Stimulated activated CD4-positive, alpha-beta T cell treated with anti-CD3 and anti-CD28 coated beads, Interleukin-4, amount 100 ng/mL, for 24 hours (primary cell): ENCODE results near the gene NAMPT.
A peak's percentile ranks its signal among the peaks of the same experiment; 100 is the strongest.
"Not testable (repeated sequence)": the region's sequence is repeated elsewhere in the genome, so short reads cannot be mapped to it uniquely, and the experiment has no call there.

Experiments
- DNase-seq: peaks from one replicate; pipeline ENCODE4 v3.0.0-alpha.2; 2020

Gene NAMPT

DNA sequence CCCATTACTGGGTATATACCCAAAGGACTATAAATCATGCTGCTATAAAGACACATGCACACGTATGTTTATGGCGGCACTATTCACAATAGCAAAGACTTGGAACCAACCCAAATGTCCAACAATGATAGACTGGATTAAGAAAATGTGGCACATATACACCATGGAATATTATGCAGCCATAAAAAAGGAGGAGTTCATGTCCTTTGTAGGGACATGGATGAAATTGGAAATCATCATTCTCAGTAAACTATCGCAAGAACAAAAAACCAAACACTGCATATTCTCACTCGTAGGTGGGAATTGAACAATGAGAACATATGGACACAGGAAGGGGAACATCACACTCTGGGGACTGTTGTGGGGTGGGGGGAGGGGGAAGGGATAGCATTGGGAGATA is 13.8 kb upstream of the NAMPT start:
- DNase-seq, result not testable (repeated sequence)

DNA sequence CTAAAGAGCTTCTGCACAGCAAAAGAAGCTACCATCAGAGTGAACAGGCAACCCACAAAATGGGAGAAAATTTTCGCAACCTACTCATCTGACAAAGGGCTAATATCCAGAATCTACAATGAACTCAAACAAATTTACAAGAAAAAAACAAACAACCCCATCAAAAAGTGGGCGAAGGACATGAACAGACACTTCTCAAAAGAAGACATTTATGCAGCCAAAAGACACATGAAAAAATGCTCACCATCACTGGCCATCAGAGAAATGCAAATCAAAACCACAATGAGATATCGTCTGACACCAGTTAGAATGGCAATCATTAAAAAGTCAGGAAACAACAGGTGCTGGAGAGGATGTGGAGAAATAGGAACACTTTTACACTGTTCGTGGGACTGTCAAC is 13.4 kb upstream of the NAMPT start:
- DNase-seq, result not testable (repeated sequence)

DNA sequence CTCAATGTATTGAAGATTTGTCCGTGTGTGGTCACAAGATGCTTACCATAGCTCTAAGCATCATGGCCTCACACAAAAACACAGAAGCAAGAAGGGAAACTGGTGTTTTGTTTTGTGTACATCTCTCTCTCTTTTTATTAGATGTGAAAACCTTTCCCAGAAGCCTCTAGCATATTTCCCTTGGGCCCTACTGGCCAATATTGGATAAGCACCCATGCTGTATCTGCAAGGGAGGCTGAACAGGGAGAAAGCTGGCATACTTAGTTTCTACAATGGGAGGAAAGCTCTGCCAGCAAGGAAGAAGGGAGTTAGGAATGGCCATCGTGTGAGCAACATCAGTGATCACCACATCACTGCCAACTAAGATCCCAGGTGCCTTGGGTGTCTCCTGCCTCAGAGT is 9.6 kb upstream of the NAMPT start:
- no peak for DNase-seq

DNA sequence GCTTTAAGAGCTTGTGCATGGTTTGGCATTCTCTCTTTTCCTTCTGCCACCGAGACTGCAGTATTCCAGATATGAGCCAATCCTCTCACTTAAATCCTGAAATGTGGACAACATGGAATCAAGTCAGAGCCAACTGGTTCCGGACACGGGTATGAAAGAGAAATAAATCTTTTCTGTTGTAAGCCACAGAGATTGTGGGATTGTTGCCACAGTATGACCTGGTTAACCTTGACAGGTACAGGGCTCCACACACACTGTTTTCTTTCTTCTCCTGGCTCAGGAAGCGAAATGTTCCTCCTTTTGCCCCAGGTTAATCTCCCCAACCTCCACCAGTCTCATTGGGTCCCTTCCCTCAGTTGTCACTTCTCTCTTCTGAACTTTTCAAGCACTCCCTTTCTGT is 6.5 kb upstream of the NAMPT start:
- no peak for DNase-seq

DNA sequence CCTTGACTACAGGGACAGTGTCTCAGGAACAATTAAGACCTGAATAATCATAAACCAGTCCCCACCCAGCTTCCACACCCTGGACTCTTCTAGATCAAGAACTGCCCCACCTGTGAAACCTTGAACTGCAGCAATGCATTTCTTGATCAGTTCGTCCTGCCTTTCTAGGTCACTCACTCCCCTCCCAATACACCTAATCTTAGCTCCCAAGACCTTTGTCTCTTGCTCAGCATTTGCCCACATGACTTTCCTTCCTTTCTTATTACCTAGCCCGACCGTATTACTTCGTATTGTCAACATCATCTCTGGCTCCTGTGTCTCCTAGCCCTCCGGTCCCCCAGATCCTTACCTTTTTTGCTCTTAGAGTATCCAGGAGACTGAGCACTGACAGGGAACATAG is 5.5 kb upstream of the NAMPT start:
- DNase-seq, result no peak

DNA sequence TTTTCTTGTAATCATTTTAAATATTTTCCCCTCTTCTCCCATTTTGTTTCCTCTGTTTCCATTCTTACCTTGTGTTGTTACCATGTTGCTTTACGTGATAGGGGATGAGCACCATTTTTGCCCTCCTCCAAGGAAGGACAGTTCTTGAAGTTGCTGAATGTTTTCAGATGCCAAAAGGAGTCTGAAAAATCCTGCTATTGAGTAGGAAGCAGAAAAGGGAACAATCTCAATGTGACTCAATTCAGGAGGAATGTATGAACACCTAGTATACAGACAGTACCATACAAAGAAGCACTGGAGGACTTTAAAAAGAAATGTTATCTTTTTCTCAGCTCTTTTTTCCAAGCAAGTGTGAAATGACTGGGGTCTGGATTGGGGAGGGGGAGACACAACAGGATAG is 5.1 kb upstream of the NAMPT start:
- DNase-seq, result no peak

DNA sequence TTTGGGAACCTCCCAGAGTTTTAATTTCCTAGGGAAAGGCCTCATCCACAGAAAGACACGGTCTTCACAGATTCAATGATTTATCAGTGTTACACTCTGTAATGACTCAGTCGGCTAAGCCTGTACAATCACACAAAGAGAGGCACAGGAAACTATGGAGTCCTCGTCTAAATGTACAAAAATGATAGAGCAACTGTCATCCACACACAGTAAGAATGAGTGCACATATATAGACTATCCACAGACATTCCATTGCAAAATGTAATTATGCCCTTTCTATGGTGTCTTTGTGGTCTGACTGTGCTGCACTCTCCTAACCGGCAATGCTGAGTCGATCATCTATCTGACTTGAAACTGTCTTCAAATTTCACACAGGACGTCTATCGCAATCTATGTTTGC is 3.5 kb upstream of the NAMPT start:
- DNase-seq, result no peak

DNA sequence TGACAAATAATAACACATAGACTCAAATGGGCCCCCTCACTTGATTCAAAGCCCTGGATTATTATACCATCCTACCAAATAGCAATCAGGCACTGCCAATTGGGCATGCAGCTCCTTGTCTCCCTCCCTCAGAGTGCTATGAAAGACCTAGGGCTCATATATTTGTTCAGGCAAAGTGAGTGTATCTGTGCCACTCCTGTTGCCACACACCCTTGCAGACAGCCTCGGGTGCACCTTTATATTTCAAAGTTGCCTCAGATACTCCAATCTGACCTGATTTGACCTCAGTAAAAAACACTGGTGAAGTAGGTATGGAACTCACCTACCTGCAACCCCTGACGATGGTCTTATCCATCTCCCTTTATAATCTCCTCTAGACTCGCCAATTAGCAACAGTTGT is 3.0 kb upstream of the NAMPT start:
- DNase-seq, result no peak

DNA sequence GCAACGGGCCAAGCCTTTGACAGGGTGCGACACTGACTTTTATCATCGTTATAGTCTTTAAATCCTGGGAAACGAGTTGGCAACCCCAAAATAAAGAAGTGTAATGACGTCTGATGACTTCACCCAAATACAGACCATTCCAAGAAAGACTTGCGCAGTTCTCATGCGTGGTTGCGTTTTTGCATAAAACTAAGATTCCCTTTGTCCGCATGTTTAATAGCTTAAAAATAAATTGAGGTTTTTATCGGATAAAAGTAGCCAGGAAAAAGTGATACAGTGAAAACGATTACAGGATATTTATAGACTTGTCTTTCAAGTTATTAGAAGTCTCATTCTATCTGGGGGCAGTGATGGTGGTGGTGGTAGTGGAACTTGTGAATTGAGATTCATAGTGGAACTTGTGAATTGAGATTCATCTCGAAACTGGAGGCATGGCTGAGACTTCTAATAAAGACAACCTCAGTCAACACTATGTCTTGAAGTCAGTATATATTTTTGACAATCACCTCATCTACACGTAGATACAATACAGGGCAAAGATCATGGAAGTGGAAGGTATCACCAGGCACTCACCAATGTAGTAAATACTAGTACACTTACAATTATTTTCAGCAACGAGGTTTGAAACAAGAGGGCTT is 1.2 kb upstream of the NAMPT start:
- DNase-seq, result peak; percentile 70

DNA sequence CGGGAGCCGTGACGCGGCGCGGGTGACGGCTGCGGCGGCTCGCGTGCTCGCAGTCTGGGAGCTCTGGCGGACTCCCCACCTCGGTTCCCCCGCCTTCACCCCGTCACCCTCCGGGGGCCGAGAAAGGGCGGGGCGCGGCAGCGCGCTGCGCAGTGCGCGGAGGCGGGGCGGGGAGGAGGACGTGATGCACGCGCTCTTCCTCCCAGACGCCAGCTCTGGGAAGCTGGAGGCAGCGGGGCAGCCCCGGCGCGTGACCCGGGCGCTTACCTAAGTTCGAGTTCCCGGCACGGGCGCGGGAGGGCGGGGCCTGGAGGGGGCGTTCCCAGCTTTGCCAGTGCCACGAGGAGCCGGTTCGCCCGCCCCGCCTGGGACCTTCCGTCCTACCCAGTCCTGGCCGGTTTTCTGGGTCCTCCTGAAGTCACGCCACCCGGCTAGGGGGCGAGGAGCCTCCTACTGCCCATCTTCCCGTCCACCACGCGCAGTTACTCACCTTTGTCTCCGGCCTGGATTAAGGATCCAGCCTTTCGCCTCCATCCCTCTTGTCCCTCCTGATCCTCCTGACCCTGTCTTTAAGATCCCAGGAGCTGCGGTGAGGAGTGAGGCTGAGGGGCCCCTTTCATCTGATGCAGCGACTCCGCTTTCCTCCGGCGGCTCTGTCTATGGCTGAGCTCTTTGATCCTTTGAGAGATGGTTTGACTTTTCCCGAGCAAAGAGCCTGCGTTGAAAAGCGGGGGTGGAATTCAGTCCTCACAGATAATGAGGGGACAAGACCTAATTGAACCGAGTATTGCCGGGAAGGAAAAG is 470 bp upstream of the NAMPT start:
- DNase-seq, result peak; percentile 100

DNA sequence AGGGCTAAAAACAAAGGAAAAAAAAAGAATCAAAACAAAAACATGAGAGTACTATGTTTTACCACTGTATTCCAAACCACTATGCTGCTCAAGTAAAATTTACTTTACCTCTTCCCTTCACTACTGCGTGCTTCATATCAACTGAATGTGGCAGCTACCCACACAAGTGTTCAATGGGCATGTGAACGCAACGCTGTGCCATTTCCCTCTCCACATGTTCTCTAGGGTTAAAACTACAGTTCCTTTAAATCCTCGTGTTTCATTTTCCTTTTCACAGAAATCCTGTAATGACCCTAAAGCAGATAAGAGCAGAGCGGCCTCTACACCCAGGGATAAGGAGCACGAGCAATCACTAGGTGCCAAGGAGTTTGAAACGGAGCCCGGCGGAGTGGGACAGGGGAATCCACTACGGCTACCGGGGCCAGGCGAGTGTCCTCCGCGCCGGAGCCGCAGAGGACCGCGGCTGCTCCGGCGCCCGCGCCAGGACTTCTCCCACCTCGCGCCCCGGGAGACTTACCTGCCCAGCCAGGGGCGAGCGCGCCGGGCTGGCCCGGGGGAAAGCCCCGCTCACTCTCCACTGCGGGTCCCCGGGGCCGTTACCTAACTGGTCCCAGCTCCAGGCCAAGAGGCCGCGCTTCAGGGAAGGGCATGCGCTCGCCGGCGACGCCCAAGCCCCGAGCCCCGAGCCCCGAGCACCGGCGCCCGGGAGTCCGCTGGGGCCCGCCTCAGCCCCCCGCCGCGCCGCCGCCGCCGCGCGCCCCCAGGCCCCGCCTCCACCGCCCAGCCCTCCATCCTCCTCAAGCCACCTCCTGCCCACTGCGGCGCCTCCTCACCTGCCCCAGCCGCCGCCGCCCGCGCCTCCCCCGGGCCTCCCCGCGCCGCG is 711 bp downstream of the NAMPT start:
- DNase-seq, result peak; percentile 62

DNA sequence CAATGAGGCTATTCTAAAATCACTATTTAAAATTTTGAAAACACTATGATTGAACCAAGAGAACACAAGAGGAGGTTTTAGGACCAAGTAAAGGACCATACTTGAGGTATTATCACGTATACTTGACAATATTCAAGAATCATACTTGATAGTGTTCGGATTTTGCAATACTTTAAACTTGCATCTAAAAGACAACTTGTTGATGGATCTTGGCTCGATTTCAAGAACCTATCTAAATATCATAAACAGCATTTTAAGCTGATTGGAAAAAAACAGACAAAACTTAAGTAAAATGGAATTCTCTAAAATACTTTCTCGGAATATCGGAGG is 1.3 kb downstream of the NAMPT start:
- no peak for DNase-seq

DNA sequence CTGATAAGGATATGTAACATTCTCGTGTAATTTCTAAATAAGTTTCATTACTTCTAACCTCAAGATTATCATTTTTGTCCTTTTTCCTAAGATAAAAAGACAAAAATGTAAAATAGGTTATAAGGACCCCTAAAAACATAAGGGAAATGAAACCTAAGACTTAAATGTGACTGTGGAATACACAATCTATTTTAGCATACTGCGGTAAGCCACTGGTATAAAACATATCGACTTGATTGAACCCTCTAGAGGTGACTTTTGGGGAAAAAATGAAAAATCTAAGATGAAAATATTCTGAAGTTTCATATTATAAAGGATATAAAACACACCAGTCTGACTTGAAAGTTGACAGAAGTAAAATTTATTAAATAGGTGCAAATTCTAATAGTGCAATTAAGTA is 1.9 kb downstream of the NAMPT start:
- DNase-seq, result no peak

DNA sequence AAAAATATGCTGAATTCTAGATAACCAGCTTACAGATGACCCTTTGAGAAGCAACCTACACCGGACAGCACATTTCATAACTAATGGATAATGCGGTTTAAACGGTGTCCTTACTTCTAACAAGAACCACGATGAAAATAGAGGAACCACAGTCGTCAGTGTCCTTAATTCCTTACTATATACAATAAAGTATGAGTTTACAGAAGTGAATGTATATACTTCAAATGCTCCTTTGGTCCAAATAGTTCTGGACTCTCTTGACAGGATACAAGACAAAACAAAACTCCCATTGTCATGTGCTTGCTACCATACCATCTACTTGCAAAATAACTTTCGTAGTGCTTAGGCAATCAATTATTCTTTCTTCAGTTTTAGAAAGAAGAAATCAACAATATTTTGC is 2.4 kb downstream of the NAMPT start:
- DNase-seq, result no peak

DNA sequence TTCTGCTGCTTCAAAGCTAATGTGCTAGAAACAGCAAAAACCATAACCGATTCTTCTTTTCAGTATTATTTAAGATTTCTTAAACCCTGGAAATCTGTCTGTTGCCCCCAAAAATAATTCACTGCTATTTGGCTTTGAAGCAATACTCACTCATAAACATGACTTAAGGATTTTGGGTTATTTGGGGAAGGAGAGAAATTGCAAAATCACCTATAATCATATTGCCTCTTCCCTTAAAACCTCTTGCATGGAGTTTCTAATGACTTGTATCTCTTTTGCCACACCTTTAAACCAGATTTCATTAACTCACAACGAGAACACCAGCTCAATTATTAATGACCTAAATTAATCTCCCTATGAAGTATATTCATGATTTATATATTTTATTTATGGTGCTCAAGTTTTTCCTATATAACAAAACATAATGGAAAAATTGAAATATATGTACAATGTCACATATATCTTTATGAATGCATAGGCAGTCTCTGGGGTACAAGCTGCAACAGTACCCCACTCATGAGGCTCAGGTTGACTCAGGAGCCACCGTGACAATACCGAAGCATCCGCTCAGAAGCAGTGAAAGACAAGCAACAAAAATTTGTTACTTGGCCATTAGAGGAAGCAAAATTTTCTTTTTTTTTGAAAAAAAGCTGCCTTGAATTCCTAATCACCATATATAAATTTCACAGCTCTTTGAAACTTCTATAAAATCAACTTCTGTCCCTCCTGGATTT is 3.0 kb downstream of the NAMPT start:
- DNase-seq, result peak; percentile 40

DNA sequence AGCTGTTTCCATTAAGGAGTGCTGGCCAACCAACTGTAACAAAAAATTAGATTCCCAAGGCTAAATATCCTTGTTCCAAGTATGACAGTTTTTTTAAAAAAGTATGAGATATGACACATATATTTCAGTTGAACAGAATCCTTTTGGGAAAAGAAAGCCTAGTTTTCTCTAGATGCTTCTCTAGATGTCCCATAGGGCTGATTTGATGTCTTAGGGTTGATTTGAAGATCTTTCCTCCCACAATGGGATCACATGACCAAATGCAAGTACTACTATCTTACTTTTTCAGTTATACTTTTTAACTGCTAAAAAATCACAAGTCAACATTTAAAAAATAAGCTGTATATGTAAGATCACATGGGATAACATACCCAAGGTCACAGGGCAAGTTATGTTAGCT is 3.7 kb downstream of the NAMPT start:
- DNase-seq, result no peak

DNA sequence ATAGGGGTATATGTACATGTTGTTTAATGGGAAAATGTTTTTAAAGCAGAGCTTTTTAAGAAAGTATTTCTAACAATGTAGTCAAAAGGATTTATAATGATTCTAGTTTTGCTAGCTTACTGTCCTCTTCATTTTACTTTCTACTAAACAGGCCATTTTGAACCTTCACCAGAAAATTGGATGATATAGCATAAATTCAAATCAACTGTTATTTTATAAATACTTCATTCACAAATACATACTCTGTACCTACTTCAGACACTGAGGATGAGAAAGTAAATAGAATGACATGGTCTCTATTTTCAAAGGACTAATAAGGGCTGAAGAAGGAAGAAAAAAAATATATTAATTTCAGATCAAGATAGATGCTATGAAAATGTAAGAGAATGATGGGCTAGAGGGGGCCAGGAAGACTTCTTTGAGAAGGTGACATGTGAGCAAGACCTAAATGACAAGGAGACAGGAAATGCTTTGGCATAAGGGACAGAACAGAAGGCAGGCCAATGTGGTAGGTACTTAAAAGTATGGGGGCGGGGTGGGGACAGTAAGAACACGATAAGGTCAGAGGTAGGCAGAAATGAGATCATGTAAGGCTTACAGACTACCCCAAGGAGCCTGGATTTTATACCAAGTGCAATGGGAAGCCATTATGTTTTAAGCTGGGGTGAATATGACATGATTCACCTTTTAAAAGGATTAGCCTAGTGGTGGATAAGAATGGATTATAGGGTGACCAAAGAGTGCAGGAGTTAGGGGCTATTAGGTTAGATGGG is 5.2 kb downstream of the NAMPT start:
- DNase-seq, result peak; percentile 43

DNA sequence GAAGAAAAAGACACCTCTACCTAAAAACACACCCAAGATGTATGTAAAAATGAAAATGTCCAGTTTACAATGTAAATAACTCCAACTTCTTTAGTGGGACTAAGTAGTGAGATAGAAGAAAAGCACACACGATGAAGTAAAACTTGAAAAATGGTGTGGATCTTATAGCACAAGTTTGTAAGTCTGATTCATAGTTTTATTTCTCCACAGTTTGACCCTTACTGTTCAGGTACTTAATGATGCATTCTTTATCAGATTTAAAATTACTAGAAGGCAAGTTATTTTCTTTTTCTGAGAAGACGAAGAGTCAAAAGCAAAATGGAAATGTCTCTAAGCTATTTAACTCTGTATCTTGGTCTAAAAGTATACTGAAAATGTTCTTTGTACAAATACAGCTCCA is 6.1 kb downstream of the NAMPT start:
- DNase-seq, result no peak

DNA sequence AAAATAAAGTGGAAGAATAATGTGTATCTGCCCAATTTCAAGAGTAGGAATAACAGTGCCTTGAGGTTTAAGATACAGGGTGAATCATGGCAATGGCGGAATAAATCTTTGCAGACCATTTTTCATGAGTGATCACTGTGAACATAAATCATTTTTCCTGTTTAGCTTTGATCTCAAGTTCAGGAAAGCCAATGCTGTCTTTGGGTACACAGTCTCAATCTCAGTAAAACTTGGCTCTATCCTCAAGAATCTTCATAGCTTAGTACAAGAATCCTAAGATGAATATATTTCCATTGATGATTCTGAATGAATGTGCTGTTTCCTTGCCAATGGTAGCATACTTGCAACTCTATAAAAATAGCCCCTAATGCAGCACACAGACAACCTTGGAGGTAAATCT is 6.8 kb downstream of the NAMPT start:
- DNase-seq, result no peak

DNA sequence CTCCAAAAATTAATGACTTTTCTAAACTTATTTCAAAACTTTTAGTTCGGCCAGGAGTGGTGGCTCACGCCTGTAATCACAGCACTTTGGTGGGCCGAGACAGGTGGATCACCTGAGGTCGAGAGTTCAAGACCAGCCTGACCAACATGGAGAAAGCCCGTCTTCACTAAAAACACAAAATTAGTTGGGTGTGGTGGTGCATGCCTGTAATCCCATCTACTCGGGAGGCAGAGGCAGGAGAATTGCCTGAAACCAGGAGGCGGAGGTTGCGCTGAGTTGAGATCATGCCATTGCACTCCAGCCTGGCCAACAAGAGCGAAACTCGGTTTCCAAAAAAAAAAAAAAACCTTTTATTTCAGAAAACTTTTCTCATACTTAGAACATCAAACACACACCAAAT is 8.3 kb downstream of the NAMPT start:
- no peak for DNase-seq

DNA sequence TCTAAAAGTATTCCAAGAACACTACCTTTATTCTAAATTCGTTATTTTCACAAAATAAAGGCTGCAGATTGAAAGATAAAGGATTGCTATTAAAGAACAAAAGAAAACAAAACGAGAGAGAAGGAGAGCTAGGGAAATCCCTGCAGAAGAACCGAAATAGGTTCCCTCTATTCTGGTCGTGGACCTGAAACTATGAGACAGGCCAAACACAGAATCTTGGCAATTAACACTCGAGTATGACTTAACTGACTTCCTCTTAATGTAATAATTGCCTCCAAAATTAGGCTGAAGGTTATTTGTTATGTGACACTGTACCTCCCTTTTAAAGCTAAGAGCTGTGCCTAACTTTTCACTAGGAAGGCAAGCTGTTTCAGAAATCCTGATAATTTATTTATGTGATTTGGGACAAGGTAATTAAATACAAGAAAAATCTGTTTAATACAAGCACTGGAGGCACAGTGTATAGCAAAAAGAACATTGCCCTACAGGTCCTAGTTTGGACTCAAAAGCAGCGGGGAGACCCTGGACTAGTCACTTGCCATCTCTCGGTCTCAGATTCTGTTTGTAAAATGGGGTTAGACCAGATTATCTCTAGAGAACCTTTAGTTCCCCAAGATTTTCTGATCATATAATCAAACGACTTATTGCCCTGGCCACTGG is 11.6 kb downstream of the NAMPT start:
- DNase-seq, result no peak
